IgD-negative memory B cell (primary cell): ENCODE data around the gene FTCD. TPM values are rescaled to one million over a fixed set of nuclear protein-coding genes. Genes with fewer than 3 reads are reported as not detected.
A peak's percentile ranks its signal among the peaks of the same experiment; 100 is the strongest.
"Not testable (repeated sequence)": the region's sequence is repeated elsewhere in the genome, so short reads cannot be mapped to it uniquely, and the experiment has no call there.

ENCODE experiments used
- H3K27ac Mint-ChIP-seq, 3 donors: one replicate each; pipeline ENCODE4 v1.8.0; 2020 to 2022; ENCODE audit warnings: mild to moderate bottlenecking in 3 of 3, mixed read lengths in 3 of 3, moderate library complexity in 1 of 3
- H3K27me3 Mint-ChIP-seq: one replicate; pipeline ENCODE4 v1.8.0; 2021; ENCODE audit warnings: mixed read lengths
- H3K36me3 Mint-ChIP-seq: one replicate; pipeline ENCODE4 v1.8.0; 2020; ENCODE audit warnings: mild to moderate bottlenecking, mixed read lengths
- H3K4me1 Mint-ChIP-seq, 3 donors: one replicate each; pipeline ENCODE4 v1.8.0; 2020 to 2022; ENCODE audit warnings: mixed read lengths in 3 of 3, mild to moderate bottlenecking in 1 of 3
- H3K4me3 Mint-ChIP-seq, 4 donors: one replicate each; pipeline ENCODE4 v1.8.0; 2020 to 2022; ENCODE audit warnings: mild to moderate bottlenecking in 4 of 4, mixed read lengths in 4 of 4, moderate library complexity in 3 of 4
- H3K9me3 Mint-ChIP-seq, 3 donors: one replicate each; pipeline ENCODE4 v1.8.0; 2020 to 2021; ENCODE audit warnings: mixed read lengths in 3 of 3, mild to moderate bottlenecking in 1 of 3
- polyA plus RNA-seq: library from polyadenylated mRNA; unstranded; fragments of 300-500 nt; fragmentation: Illumina TruSeq; gene quantifications from one replicate; pipeline ENCODE4 v1.2.3, GENCODE V29; 2021

The FTCD gene
- polyA plus RNA-seq, 1 donor from 2014 or later, result not detected

DNA sequence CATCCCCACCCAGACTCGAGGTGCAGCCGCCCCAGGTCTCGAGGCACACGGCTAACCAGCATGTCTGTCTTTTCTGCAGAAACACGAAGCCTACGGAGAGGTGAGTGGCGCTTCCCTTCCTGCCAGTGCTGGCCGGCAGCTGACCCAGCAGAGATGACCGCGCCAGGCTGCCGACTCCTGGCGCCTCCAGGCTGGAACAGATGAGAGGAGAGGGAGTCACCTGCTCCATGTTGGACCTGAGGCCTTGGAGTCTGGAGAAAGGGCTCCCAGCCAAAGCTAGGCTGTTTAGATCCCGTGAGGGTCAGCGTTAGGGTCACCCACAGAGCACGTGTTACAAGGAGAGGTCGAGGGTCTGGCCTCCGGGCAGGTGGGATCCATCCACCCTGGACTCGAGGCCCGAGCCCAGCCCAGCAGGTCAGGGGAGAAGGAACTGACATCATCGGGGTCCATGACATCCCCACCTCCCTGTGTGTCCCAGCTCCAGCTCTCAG lies 42.6 kb downstream of the FTCD start:
- H3K27me3 Mint-ChIP-seq, result peaks cover 2% of the 10 kb centered on the region
- H3K4me1 Mint-ChIP-seq, result no peaks in the 10 kb centered on the region
- peaks cover 0 to 8% (median 3%) of the 10 kb centered on the region in 3 donors for H3K9me3 Mint-ChIP-seq
- H3K4me3 Mint-ChIP-seq, result no peak overlapping the region
- H3K36me3 Mint-ChIP-seq, result no peaks in the 10 kb centered on the region
- no peak overlapping the region for H3K27ac Mint-ChIP-seq

DNA sequence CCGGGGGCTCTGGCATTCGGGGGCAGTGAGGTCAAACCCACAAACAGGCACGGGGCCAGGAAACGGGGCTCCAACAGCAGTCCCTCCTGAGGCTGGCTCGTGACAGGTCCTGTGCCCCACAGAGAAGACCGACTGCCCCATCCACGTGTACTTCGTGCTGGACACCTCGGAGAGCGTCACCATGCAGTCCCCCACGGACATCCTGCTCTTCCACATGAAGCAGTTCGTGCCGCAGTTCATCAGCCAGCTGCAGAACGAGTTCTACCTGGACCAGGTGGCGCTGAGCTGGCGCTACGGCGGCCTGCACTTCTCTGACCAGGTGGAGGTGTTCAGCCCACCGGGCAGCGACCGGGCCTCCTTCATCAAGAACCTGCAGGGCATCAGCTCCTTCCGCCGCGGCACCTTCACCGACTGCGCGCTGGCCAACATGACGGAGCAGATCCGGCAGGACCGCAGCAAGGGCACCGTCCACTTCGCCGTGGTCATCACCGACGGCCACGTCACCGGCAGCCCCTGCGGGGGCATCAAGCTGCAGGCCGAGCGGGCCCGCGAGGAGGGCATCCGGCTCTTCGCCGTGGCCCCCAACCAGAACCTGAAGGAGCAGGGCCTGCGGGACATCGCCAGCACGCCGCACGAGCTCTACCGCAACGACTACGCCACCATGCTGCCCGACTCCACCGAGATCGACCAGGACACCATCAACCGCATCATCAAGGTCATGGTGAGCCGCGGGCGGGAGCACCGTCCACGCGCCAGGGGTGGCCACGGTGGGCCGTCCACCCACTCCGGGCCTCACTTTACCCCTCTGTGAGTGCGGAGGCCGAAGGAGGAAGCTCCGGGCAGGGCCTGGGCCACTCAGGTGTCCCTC lies 43.3 kb downstream of the FTCD start:
- H3K4me3 Mint-ChIP-seq, result no peak overlapping the region
- no peak overlapping the region for H3K27ac Mint-ChIP-seq
- H3K36me3 Mint-ChIP-seq, result no peaks in the 10 kb centered on the region
- peaks cover 2% of the 10 kb centered on the region for H3K27me3 Mint-ChIP-seq
- H3K9me3 Mint-ChIP-seq, result peaks cover 0 to 13% (median 7%) of the 10 kb centered on the region in 3 donors
- H3K4me1 Mint-ChIP-seq, result no peaks in the 10 kb centered on the region

DNA sequence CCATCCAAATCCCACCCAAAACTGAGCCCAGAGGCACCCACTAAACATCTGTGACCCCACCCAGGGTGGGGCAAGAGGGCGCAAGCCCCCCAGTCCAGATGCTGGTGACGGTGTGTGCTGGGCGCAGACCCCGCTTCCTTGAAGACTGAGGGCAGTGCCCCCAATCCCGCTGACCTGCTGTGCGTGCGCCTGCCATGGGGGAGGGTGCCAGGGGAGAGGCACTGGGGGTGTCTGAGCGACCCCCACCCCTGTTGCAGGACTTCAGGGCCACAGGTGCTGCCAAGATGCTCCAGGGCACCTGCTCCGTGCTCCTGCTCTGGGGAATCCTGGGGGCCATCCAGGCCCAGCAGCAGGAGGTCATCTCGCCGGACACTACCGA lies 44.2 kb downstream of the FTCD start:
- H3K27ac Mint-ChIP-seq, result no peak overlapping the region
- peaks cover 2% of the 10 kb centered on the region for H3K27me3 Mint-ChIP-seq
- no peak overlapping the region for H3K4me3 Mint-ChIP-seq
- no peaks in the 10 kb centered on the region for H3K36me3 Mint-ChIP-seq
- H3K4me1 Mint-ChIP-seq, result no peaks in the 10 kb centered on the region
- H3K9me3 Mint-ChIP-seq, result peaks cover 0 to 17% (median 13%) of the 10 kb centered on the region in 3 donors

DNA sequence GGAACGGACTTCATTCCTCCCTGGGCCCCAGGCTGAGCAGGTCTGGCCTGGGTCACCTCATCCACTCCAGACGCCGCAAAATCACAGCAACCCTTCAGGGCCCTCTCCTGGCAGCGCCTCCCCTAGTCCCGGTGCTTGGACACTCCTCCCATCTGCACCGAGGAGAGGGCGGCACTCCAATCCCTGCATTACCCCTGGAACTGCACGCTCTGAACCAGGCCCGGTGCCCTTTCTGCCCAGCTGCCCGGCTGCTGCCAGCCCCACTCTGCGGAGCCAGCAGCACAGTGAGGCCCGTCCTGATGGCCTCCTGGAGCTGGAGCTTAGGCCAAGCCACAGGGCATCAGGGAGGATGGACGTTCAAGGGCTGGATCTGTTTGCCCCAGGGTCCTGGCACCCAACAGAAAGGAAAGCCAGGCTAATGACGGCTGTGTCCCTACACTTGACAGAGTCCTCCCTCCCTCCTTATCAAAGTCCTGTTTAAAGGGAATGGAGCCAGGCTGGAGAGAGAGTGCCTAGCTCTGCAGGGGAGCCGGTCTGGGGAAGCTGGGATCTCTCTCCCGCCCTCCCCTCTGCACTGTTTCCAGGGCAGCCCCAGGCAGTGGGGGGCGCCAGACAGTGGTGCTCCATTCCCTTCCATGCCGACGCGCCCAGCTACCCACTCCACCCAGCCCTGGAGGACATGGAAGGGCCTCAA lies 44.7 kb downstream of the FTCD start:
- H3K36me3 Mint-ChIP-seq, result no peaks in the 10 kb centered on the region
- no peaks in the 10 kb centered on the region for H3K4me1 Mint-ChIP-seq
- no peak overlapping the region for H3K27ac Mint-ChIP-seq
- H3K9me3 Mint-ChIP-seq, result peaks cover 0 to 18% (median 13%) of the 10 kb centered on the region in 3 donors
- no peak overlapping the region for H3K4me3 Mint-ChIP-seq
- H3K27me3 Mint-ChIP-seq, result peaks cover 2% of the 10 kb centered on the region

DNA sequence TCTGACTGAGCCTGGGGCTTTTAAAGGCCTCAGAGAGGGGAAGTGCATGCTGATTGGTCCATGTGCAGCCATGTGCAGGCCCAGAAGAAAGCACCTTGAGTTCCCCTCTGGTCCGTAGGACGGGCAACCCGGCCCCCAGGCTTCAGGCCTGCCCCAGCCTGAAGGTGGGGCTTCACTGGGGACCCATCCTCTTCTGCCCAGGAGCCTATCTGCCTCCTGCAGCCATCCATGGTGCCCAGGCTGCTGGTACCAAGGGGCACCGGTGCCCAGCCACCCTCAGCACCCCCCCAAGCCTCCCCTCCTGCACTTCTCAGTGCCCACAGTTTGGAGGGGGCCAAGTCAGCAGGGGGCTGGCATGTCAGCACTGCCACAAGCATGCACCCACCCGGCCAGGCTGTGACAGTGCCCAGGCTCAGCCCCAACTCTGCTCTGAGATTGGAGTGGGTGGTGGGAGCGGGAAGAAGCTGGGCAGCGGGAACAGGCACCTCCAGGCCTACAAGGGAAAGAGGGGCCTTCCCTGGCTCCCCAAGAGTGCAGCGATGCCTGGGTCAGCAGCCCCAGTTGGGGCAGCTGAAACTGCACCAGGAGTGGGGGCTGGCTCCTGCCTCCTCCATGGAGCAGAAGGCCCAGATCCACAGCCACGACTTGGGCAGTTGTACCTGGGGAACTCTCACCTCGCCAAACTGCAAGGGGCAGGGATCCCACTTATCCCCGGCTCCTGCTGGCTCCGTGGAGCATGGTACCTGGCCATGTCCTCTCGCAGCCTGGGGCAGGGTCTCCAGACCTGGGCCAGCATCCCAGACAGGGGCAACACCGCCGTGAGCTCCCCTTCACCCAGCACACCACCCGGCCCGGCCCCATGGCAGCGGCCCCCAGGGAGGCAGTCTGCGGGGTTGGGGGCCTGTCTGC lies 45.8 kb downstream of the FTCD start:
- H3K9me3 Mint-ChIP-seq, result peaks cover 0 to 18% (median 16%) of the 10 kb centered on the region in 3 donors
- no peak overlapping the region for H3K4me3 Mint-ChIP-seq
- peaks cover 2% of the 10 kb centered on the region for H3K27me3 Mint-ChIP-seq
- no peaks in the 10 kb centered on the region for H3K4me1 Mint-ChIP-seq
- no peak overlapping the region for H3K27ac Mint-ChIP-seq
- H3K36me3 Mint-ChIP-seq, result no peaks in the 10 kb centered on the region

DNA sequence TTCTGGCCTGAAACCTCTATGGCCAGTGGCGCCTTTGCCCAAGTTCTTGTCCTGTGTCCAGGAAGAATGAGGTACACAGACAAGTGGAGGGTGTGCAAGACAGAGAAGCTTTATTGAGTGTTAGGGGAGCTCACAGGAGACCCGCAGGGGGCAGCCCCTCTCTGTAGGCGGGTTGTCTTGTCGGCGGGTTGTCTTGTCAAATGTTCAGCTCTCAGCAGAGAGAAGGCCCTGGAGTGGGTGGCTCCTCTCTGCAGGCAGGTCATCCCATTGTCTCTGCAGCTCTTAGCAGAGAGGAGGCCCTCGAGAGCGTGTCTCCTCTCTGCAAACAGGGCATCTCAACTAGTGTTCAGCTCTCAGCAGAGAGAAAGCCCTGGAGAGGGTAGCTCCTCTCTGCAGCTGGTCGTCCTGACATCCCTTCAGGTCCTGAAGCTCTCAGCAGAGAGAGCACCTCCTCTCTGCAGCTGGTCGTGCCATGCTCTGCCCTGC lies 46.5 kb downstream of the FTCD start:
- Mint-ChIP-seq H3K4me1 (no peaks in the 10 kb centered on the region), H3K27me3 (peaks cover 4% of the 10 kb centered on the region), H3K27ac (peak overlapping the region in 1 of 3 donors; percentile 76), H3K9me3 (peaks cover 0 to 23% (median 23%) of the 10 kb centered on the region in 3 donors), H3K36me3 (peaks cover 2% of the 10 kb centered on the region), H3K4me3 (peak overlapping the region in 1 of 4 donors; percentile 28)

DNA sequence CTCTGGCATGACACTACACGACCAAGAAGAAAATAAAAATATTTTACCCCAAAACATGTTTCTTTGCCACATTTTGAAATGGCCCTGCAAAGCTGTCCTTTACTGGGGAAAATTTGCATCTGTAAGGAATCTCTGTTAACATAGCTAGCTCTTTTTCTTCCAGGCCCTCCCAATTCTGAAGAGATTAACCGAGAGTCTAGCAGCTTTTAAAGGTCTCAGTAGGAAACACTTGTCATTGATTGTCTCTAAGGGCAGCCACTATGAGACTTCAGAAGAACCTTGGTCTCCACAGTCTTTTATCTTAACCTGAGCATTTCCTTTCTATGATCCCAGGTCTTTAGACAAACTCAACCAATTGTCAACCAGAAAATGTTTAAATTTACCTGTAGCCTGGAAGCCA lies 48.0 kb downstream of the FTCD start:
- not testable (repeated sequence) for H3K4me3 Mint-ChIP-seq, H3K27ac Mint-ChIP-seq, H3K27me3 Mint-ChIP-seq, H3K4me1 Mint-ChIP-seq, H3K36me3 Mint-ChIP-seq
- peaks cover 2 to 36% (median 32%) of the 10 kb centered on the region in 3 donors for H3K9me3 Mint-ChIP-seq

DNA sequence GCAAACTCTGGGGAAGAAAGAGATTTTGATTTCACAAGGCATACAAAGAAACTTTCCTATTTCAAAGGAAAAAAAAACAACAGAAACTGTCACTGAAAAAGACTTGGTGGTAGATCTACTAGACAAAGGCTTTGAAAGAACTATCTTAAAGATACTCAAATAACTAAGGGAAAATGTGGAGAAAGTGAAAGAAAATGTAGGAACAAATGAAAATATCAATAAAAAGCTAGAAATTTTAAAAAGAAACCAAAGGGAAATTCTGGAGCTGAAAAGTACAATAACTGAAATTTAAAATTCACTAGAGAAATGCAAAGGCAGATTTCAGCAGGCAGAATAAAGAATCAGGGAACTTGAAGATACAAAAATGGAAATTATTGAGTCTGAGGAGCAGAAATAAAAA lies 51.3 kb downstream of the FTCD start:
- Mint-ChIP-seq H3K27me3 (peaks cover 22% of the 10 kb centered on the region), H3K27ac (no peak overlapping the region), H3K36me3 (peaks cover 2% of the 10 kb centered on the region), H3K4me1 (no peaks in the 10 kb centered on the region), H3K9me3 (peaks cover 2 to 43% (median 36%) of the 10 kb centered on the region in 3 donors), H3K4me3 (no peak overlapping the region)

DNA sequence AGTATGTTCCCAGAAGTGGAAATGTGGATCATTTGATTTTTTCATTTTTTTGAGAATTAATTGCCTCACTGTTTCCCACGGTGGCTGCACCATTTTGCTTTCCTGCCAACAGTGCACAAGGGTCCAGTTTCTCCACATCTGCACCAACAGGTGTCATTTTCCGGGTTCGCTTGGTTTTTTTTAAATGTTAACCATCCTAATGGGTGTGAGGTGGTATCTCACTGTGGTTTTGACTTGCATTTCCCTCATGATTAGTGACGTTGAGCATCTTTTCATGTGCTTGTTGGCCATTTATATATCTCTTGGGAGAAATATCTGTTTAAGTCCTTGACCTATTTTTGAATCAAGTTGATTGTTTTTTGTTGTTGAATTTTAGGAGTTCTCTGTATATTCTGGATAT lies 54.5 kb downstream of the FTCD start:
- Mint-ChIP-seq H3K36me3 (peaks cover 2% of the 10 kb centered on the region), H3K27ac (no peak overlapping the region), H3K4me1 (no peaks in the 10 kb centered on the region), H3K27me3 (peaks cover 31% of the 10 kb centered on the region), H3K9me3 (peaks cover 2 to 31% (median 21%) of the 10 kb centered on the region in 3 donors), H3K4me3 (peak overlapping the region in 2 of 4 donors; percentile 5 to 57)

DNA sequence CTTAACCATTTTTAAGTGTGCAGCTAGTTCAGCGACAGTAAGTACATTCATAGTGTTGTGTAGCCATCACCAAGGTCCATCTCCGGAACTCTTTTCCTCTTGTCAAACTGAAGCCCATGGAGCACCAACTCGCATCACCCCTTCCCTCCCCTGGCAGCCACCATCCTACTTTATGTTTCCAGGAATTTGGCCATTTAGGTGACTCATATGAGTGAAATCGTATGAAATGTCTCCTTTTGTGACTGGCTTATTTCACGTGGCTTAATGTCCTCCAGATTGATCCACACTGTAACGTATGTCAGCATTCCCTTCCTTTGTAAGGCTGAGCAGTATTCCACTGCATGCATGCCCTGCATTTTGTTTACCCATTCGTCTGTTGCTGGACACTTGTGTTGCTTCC lies 55.0 kb downstream of the FTCD start:
- Mint-ChIP-seq H3K4me3 (peak overlapping the region in 1 of 4 donors; percentile 57), H3K27me3 (peaks cover 35% of the 10 kb centered on the region), H3K4me1 (no peaks in the 10 kb centered on the region), H3K36me3 (peaks cover 2% of the 10 kb centered on the region), H3K27ac (no peak overlapping the region), H3K9me3 (peaks cover 2 to 29% (median 21%) of the 10 kb centered on the region in 3 donors)

DNA sequence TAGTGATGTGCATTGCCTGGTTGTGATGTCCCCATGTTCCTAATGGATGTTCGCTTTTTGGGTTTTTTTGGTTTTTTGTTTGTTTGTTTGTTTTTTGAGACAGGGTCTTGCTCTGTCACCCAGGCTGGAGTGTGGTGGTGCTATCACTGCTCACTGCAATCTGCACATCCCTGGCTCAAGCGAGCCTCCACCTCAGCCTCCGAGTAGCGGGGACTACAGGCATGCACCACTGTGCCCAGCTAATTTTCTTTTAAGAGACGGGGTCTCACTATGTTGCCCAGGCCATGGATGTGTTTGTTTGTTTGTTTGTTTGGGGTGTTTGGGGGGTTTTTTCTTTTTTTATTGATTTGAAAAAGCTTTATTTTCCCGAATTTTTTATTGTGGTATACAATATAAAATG lies 55.4 kb downstream of the FTCD start:
- peaks cover 36% of the 10 kb centered on the region for H3K27me3 Mint-ChIP-seq
- no peak overlapping the region for H3K27ac Mint-ChIP-seq
- H3K4me3 Mint-ChIP-seq, result no peak overlapping the region
- H3K36me3 Mint-ChIP-seq, result peaks cover 2% of the 10 kb centered on the region
- H3K9me3 Mint-ChIP-seq, result peaks cover 2 to 28% (median 21%) of the 10 kb centered on the region in 3 donors
- no peaks in the 10 kb centered on the region for H3K4me1 Mint-ChIP-seq

DNA sequence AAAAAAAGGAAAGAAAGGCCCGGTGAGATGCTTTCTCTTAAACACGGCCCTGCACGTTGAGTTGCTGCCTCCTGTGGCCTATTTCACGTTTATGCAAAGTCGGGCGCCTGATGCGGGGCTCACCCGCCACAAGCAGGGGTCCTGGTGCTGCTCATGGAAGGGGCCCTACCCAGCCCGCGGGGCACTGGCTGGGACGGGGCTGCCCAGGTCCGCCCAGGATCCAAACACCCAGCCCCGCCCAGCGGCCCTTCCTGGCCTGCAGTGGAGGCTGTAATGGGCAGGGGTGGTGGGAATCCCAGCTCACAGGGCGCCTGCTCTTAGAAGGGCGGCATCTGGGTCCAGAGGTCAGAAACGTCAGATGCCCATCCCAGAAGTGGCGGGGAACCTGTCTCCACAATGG lies 55.9 kb downstream of the FTCD start:
- Mint-ChIP-seq H3K9me3 (peaks cover 2 to 27% (median 21%) of the 10 kb centered on the region in 3 donors), H3K27ac (no peak overlapping the region), H3K36me3 (peaks cover 2% of the 10 kb centered on the region), H3K4me3 (no peak overlapping the region), H3K27me3 (peaks cover 35% of the 10 kb centered on the region), H3K4me1 (no peaks in the 10 kb centered on the region)

DNA sequence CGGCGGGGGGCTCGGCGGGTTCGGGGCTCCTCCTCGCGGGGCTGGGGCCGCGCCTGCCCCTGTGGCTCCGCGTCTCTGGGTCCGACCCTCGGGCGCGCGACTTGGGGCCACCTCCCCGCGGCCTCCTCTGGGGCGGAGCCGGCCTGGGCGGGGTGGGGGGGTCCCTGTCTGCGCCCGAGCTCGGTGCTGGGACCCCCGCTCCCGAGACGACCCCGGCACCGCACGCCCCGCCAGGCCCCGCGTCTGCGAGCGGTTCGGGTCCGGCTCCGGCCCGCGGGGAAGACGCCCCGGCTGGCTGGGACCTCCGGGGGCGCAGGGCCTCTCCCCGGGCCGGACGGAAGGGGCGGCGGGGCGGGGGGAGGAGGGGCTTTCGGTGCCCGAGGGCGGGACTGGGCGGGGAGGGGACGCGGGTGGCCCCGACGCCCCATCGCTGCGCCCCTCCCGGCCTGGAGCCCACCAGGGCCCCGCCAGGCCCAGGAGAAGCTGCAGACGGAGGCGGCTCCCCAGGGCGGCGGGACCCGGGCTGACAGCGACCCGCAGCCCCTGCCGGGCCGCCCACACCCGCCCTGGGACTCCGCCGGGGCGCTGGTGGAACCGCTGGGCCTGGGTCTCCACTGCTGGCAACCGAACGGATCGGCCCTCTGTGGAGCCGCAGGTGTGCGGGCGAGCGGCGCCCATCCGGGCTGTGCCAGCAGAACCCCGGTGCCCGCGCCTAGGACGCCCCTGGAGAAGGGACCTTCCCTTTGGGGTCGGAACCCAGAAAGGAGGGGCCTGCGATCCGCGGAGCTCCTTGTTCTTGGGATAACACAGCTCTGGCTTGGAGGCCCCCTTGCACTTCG lies 56.9 kb downstream of the FTCD start:
- Mint-ChIP-seq H3K27ac (no peak overlapping the region), H3K4me3 (peak overlapping the region in 3 of 4 donors; percentile 52 to 76 (median 60)), H3K36me3 (no peaks in the 10 kb centered on the region), H3K9me3 (peaks cover 2 to 17% (median 16%) of the 10 kb centered on the region in 3 donors), H3K27me3 (peaks cover 33% of the 10 kb centered on the region), H3K4me1 (no peaks in the 10 kb centered on the region)
